ENCODE measurements around the gene HCN3.
"Not testable (repeated sequence)": the region's sequence is repeated elsewhere in the genome, so short reads cannot be mapped to it uniquely, and the experiment has no call there.

Gene HCN3

DNA sequence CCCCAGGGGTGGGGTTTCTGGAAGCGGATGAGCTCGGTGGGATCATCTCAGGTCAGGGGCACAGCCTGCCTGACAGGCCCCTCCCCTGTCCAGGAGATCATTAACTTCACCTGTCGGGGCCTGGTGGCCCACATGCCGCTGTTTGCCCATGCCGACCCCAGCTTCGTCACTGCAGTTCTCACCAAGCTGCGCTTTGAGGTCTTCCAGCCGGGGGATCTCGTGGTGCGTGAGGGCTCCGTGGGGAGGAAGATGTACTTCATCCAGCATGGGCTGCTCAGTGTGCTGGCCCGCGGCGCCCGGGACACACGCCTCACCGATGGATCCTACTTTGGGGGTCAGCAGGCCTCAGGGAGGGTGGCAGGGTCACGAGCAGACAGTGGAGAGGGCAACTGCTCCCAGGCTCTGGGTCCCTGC, 8.4 kb downstream of the HCN3 start:
- no peak for DNase-seq

DNA sequence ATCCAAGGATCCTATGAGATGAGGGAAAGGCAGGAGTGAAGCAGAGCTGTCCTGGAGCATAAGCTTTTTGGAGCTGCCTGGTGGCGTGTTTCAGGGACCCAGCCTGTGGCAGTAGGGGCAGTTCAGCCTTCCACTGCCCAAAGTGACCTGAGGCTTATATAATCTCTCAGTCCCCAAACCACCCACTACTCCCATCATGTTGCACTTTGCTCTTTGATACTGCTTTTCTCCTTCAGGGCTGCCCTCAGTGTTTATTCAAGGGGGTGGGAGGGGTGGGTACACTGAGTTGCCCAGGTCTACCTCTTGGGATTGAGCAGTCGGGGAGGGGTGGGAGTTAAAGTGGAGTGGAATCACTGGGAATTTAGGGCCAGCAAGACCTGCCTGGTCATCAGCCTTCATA, 9.3 kb downstream of the HCN3 start:
- no peak for DNase-seq

DNA sequence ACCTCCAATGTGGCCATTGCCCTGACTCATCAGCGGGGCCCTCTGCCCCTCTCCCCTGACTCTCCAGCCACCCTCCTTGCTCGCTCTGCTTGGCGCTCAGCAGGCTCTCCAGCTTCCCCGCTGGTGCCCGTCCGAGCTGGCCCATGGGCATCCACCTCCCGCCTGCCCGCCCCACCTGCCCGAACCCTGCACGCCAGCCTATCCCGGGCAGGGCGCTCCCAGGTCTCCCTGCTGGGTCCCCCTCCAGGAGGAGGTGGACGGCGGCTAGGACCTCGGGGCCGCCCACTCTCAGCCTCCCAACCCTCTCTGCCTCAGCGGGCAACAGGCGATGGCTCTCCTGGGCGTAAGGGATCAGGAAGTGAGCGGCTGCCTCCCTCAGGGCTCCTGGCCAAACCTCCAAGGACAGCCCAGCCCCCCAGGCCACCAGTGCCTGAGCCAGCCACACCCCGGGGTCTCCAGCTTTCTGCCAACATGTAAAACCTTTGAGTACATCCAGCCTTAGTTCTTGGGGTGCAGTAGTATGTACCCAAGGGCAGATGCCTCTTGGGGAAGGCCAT, 10.8 kb downstream of the HCN3 start:
- DNase-seq = no peak

GRCh38 chr1:155291006-155291405, 13.7 kb downstream of the HCN3 start:
- not testable (repeated sequence) for DNase-seq

- DNase-seq = no peak
Observed at GRCh38 chr1:155293086-155293749, 16.0 kb downstream of the HCN3 start.

DNA sequence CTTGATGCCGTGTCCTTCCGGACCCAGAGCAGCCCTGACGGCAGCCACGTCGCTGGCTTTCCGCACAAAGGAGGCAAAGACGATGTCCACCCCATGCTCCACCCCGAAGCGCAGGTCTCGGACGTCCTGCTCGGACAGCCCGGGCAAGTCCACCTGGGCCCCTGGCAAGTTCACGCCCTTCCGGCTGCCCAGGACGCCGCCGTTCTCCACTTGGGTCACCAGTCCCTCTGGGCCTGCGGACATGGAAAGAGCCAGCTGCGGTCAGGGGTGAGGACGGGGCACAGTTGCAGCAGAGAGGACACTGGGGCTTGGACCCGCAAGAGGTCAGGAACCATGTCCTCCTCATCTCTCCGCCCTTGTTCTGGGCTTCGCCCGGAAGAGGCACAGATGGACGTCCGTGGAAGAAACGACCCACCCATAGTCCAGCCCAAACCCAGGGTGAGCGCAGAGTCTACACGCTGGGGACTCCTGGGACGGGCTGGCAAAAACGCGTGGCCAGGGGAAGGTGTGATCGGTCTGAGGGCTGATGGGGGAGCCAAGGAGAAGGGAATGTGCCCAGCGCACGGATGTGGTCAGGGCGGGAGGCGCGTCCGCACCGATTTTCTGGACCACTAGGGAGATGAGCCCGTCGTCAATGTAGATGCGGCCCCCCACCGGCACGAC, 17.4 kb downstream of the HCN3 start:
- DNase-seq = no peak

DNA sequence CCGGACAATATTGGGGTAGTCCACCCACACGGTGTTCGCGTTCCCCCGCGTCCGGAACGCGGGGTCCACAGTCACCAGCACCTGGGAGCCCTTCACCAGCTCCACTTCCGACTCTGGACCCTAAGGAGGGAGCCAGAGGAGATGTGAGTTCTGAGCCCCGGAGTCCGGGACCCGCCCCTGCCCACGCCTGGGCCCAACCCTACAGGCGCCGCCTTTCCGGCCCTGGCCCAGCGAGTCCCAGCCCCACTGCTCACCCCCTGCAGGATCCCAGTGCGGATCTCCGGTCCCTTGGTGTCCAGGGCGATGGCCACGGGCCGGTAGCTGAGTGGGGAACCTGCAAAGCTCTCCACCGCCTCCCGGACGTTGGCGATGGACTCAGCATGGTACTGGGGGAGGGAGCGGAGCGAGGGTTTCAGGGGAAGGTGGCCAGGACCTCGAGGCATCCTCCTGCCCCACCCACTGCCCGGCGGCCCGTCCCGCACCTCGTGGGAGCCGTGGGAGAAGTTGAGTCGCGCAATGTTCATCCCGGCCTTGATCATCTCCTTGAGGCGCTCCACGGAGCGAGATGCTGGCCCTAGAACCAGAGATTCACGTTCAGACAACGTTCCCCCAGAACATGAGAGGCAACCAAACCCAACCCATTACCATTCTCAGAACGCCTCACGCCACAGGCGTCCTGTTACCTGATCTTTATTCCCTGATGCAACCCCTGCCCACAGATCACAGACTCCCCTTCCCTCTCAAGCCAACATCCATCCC, 18.1 kb downstream of the HCN3 start:
- no peak for DNase-seq

- DNase-seq = no peak
Observed at GRCh38 chr1:155295942-155296267, 18.6 kb downstream of the HCN3 start.

- no peak for DNase-seq
Observed at GRCh38 chr1:155296661-155297060, 19.4 kb downstream of the HCN3 start.

DNA sequence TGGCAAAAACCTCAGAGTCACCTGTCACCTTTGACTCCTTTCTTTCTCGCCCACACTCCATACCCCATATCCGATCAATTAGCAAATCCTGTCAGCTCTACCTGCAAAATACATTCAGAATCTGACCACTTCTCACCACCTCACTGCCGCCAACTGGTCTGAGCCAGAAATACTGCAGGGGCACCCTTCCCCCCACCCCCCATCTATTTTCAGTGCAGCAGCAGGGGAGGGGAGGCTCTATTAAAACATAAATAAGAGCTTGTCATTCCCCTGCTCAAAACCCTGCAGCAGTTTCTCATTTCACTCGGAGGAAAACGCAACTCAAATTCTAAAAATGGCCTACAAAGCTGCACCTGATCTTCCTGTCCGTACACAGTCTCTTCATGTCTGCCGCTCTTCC, 20.1 kb downstream of the HCN3 start:
- no peak for DNase-seq

DNA sequence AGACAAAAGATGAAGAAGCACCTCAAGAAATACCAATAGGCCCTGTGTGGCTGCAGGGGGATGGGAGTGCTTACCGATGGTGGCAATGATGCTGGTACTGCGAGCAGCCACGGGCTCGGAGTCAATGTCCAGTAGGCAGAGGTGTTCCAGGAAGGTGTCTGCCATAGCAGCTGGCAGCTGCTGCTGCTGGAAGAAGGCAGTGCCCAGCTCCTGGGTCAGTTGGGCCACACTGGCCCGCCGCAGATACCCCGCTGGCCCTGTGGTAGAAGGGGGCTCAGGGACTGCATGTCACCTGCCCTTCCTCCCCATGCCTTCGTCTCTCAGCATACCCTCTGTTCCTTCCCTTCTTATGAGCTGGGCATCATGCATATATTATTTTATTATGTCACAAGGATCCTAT, 22.8 kb downstream of the HCN3 start:
- no peak for DNase-seq

DNA sequence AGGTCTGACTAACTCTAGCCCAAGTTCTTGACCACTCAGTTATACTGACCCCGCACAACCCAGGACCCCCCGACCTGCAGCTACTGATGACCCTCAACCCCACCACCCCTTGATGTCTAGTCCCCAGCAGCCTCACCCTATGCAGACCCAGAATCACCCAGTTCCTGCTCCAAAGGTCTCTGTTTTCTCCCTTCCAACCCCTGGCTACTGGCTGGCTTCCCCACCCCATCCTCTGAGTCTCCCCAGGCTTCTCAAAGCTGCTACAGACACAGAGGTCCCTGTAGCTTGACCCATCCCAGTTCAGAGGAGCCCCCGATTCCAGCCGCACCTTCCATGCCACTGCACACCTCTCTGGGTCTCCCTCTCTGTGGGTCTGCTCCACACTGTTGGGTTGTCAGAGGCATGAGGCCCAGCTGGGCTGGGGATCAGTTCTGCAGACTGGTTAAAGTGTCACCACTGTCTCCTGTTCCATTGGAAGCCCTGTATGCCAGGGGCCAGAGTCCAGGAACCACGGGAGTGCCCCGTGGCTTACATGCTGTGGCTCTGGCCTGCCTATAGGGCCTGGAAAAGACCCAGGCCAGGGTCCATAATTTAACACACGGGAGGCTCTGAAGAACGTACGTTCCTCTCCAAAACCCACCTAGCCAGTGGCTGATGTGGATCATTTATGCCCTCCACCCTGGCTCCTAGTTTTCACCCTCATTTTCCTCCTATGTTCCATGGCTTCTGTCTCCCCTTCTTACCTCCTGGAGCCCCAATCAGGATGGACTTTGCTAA, 23.5 kb downstream of the HCN3 start:
- no peak for DNase-seq

DNA sequence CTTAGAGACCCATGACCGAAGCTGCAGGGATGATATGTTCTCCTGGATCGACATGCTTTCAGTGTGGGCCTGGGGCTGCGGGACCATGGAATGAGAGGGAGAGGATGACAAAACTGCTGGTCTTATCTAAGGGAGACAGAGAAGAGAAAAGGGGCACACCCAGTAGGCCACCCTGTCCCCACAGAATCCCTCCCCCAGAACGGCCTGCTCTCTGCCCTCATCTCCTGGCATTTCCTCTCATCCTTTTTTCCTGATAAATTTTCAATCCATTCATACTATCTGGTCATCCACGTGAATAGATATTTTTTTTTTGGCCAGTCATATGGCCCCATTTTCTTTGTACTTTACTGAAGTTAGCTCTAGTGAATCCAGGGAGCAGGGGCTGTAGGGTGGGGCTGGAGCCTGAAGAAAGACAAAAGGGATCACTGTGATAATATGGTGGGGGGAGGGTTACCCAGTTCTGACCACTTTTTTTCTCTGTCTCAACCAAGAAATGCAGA, 24.1 kb downstream of the HCN3 start, which contains the start of gene PKLR:
Gene PKLR, minus strand, starts transcription at position 97 of the 500 bp plus-strand sequence. Its CDS starts 43 bp downstream, at position 54.
- no peak for DNase-seq

DNA sequence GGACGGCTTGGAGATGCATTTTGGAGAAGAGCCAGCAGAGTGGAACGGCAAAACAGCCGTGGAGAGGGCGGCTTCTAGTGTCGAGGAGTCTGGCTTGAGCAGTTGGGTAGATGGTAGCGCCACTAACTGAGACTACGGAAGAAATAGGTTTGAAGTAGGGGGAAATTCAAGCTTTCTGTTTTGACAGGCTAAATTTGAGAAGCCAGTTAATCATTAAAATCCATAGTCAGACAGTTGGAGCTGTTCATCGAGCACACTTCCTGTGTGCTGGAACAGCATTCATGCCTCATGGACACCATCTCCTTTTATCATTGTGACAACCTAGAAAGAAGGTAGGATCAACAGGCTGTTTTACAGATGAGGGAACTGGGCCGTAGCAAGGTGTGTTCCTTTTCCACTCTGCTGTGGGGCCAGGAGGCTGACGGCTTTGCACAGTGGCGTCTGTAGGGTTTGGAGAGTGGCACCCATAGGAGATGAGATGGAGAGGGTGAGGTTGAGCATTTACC, 27.3 kb downstream of the HCN3 start:
- no peak for DNase-seq

GRCh38 chr1:155305881-155306391, 28.7 kb downstream of the HCN3 start:
- DNase-seq = no peak

DNA sequence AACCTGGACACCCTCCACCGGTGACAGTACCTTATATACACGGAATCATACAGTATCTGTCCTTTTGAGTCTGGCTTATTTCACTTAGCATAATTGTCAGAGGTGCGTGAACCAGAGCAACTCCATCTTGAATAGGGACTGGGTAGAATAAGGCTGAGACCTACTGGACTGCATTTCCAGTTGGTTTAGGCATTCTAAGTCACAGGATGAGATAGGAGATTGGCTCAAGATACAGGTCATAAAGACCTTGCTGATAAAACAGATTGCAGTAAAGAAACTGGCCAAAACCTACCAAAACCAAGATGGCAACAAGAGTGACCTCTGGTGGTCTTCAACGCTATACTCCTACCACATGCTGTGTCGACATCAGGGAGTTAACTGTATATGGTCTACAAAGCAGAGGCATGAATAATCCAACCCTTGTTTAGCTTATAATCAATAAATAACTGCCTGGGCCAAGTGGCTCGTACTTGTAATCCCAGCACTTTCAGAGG, 30.0 kb downstream of the HCN3 start:
- no peak for DNase-seq

DNA sequence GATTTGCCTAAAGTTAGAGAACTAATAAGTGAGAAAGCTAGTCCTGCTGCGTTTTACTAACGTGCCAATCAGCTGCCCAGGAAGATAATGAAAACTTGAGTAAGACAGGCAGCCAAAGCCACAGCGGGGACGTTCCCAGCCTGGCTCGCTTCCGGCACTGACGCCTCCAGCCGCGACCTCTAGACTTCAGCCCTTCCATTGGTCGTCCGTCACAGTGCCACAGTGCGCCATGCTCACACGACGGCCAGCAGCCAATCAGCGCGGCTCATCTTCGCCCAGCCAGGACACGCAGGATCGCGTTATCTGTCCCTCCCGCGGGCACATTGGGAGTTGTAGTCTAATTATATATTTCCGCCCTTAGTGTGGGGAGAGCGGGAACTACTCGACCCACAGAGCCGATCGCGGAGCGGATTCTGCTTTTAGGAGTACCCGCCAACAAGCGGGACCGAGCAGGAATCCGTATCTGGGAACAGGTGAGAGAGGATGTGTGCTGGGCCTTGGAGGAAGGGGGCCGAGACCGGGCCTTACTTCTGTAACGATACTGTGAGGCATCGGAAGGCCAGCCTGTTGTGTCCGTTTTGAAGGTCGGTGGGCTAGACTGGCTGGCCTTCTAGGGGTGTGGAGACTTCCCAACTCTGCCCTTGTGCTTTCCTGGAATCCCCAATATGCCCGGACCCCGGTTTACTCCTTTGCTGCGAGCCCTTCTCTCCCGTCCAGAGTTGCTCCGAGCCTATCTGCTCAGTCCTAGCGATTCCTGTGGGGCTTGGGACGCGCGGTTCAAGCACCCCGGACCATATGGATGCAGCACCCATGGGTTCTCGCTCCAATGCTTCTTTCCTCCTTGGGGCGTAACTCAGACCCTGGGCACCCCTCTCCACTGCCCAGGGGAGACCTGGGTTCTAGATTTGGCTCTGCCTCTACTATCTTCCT, 31.5 kb downstream of the HCN3 start, which contains the start of gene FDPS:
Gene FDPS, plus strand, starts transcription at position 374 of the 930 bp plus-strand sequence. CDS start 924 bp downstream, outside the sequence.
- peak; percentile 94 for DNase-seq

- no peak for DNase-seq
Observed at GRCh38 chr1:155309423-155310021, 32.3 kb downstream of the HCN3 start.

- DNase-seq = no peak
Observed at GRCh38 chr1:155313261-155313660, 36.0 kb downstream of the HCN3 start.

- DNase-seq = no peak
Observed at GRCh38 chr1:155316922-155317321, 39.7 kb downstream of the HCN3 start.

Measured in activated CD8-positive, alpha-beta memory T cell treated with anti-CD3 and anti-CD28 coated beads, Interleukin-2, amount 50 U/mL, for 4 hours (primary cell).